Measurements from ENCODE around the gene HOXA3.

GRCh38 chr7:27125986-27126394 is 26.4 kb downstream of the HOXA3 start:
- TF ChIP-seq HOXA9 (CRISPR knock-in tag; IDR thresholded peaks at IDR 0.05; ENCODE audit: borderline replicate concordance) (no peak), HOXA7 (CRISPR knock-in tag; IDR thresholded peaks at IDR 0.05) (no peak), FOXK1 (CRISPR knock-in tag; IDR thresholded peaks at IDR 0.05; ENCODE audit: borderline replicate concordance, low read depth) (no peak), ZNF512B (CRISPR knock-in tag; IDR thresholded peaks at IDR 0.05; ENCODE audit: borderline replicate concordance) (no peak), POLR2AphosphoS5 (IDR thresholded peaks at IDR 0.05; ENCODE audit: low read depth, low read length) (no peak), RFX5 (IDR thresholded peaks at IDR 0.05; ENCODE audit: low read depth, low read length) (no peak), CHD4 (IDR thresholded peaks at IDR 0.05; ENCODE audit: borderline replicate concordance, low read length) (no peak), RNF219 (CRISPR knock-in tag; IDR thresholded peaks at IDR 0.05) (no peak), E2F5 (CRISPR knock-in tag; conservative IDR thresholded peaks at IDR 0.05) (no peak)

Data from HepG2 (cell line).